ENCODE measurements around the gene ENKD1.

ENKD1 gene

DNA sequence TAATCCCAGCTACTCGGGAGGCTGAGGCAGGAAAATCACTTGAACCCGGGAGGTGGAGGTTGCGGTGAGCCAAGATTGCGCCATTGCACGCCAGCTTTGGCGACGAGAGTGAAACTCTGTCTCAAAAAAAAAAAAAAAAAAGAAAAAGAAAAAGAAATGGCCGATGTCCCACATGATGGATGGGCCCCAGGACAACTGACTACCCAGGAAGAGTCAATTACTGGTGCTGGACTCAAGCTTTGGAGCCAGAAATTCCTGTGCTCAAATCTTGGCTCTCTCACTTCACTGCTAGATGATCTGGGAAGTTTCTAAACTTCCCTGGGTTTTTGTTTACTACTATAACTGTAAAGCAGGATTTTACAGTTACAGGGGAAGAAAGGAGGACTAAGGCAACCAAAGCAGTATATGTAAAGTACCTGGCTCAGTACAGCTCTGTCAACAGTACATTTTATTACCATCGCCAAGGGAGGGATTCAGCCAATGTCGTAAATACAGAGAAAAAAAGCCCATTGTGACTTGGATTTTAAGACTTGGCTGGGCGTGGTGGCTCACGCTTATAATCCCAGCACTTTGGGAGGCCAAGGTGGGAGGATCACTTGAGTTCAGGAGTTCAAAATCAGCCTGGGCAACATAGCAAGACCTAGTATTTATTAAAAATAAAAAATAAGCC is 11.9 kb upstream of the ENKD1 start:
- DNase-seq (ENCODE audit: low spot score) = no peak

DNA sequence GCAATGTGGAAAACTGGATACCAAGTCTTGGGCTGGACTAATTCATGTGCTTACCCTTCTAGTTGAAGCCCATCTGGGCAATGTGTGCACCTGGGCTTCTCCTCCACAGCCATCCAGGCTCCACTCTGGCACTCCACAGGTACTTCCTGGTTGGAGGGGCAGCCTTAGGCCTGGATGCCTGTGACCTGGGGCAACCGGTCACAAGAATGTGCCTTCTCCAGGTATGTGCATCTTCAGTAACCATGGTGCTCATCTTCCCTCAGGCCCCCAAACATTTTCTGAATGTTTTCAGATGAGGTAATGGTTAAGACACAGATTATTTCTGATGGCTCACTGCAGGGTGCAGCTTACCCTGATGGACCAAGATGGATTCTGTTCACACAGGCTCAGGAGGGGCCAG is 11.2 kb upstream of the ENKD1 start:
- DNase-seq (ENCODE audit: low spot score) = no peak

DNA sequence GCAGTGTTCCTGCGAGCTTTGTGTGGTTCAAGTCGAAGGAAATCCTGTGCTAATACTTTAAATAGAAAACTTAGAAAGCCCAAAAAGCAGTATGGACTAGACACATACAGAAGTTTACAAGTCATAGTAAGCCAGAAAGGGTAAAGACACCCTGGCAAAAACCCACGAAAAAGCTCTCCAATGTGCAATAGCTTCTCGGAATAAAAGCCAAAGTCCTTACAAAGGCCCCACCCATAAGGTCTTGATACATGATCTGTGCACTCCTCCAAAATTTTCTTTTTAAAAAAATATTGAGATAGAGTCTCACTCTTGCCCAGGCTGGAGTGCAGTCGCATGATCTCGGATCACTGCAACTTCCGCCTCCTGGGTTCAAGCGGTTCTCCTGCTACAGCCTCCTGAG is 10.4 kb upstream of the ENKD1 start:
- no peak for DNase-seq (ENCODE audit: low spot score)

DNA sequence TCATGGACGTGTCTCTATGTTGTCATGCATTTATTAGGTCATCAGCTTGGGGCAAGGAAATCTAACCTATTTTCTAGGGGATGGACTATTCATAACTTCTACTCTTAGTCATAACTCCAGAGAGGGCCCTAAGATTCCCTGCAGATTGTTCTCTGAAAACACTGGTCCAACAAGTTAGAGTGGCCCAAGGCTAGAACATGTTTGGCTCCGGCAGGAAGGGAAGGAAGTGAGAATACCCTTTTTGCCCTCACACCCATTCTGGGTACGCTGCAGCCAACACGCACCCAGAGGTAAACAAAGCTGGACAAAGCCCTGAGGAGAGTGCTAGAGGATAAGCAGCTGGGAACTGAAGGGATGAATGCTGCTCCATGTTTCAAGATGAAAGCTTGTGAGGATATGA is 10.0 kb upstream of the ENKD1 start:
- DNase-seq (ENCODE audit: low spot score) = no peak

DNA sequence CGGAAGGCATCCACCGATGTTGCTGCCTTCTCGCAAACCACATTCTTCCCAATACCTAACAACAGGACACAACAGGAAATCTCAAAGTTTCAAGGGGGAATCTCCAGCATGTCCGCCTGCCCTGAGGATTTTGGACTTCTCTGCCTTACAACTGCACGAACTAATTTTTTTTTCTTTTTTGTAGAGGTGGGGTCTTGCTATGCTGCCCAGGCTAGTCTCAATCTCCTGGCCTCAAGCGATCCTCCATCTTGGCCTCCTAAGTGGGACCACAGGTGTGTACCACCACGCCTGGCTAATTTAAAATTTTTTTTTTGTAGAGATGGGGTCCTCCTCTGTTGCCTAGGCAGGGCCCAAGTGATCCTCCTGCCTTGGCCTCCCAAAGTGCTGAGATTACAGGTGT is 9.4 kb upstream of the ENKD1 start:
- no peak for DNase-seq (ENCODE audit: low spot score)

DNA sequence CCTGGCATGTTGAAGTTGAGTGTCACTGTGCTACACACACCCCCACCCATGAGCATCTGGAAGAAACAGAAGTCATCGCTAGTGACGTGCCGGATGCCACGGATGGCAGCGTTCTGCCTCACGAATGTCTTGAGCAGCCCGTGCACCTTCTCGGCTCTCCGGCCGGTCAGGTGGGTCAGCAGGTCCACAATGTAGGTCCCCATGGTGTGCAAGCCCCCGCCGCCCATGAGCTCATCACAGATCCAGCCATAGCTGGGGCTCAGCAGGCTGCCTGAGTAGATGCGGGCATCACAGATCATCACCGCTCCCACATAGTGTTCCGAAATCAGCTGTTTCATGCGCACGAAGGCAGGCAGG is 9.0 kb upstream of the ENKD1 start:
- DNase-seq (ENCODE audit: low spot score) = no peak

DNA sequence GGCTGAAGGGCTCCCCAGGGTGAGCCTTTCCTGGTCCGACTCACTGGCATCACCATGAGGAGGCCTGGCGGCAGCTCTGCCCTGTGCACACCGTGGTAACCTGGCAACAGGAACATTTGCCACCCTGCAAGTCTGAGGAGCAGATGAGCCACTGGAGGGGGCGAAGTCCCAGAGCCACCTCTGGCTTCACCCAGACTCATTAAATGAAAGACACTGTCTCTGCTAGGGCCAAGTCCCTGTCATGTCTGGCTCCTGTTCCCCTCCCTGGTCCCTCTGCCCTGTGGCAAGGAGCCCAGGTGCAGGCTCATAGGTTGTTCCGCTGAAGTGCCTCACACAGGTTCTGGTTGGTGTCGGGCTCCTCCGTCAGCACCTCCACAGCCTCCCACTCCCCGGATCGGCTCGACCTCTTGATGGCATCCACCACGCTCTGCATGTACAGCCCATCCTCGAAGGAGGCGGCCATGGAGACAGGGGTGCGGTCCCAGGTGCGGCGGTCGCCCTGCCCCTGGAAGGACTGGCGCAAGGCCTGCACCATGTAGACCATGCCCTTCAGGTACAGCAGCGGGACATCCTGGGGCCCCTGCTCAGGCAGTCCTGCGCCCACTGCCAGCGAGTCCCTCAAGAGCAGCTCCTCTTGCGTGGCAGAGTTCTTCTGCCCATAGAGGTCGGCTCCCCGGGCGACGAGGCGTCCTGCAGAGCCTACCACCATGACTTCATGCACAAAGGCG is 8.5 kb upstream of the ENKD1 start:
- DNase-seq (ENCODE audit: low spot score) = no peak

DNA sequence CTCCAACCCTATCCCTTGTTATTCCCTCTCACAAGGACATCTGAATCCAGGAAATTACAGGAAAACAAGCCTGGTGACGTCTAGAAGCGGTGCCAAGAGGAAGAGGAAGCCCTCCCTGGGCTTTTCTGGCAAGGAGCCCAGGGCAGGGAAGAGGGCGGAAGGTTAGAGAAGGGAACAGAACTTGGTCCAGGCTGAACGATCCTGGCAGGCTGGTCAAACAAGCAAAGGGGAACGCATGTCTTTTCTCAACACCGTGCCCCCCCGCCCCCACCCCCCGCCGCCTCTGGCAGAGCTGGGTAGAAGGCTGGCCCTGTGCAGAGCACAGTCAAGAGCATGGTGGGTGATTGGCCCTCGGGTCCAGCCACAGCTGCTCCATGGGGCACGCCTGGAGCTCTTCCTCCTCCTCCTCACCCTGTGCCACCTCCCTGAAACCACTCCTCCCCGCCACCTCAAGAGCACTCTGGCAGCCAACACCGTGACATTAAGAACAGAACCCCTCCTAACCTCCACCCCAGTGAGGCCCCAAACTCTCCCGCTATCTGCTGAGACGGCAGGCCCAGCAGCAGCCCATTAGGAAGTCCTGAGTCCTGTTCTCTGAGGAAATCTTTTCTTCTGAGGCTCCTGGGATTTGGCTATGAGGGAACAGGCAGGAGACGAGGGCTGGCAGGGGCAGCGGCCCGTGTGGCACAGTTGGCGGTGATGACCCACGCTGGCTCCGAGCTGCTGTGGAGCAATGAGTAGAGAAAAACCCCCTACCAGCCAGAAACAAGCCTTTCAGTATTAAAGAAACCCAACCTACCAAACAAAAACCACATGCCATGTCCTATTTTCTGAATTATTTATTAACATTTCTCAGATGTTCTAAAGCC is 7.4 kb upstream of the ENKD1 start:
- DNase-seq (ENCODE audit: low spot score) = peak; percentile 8

DNA sequence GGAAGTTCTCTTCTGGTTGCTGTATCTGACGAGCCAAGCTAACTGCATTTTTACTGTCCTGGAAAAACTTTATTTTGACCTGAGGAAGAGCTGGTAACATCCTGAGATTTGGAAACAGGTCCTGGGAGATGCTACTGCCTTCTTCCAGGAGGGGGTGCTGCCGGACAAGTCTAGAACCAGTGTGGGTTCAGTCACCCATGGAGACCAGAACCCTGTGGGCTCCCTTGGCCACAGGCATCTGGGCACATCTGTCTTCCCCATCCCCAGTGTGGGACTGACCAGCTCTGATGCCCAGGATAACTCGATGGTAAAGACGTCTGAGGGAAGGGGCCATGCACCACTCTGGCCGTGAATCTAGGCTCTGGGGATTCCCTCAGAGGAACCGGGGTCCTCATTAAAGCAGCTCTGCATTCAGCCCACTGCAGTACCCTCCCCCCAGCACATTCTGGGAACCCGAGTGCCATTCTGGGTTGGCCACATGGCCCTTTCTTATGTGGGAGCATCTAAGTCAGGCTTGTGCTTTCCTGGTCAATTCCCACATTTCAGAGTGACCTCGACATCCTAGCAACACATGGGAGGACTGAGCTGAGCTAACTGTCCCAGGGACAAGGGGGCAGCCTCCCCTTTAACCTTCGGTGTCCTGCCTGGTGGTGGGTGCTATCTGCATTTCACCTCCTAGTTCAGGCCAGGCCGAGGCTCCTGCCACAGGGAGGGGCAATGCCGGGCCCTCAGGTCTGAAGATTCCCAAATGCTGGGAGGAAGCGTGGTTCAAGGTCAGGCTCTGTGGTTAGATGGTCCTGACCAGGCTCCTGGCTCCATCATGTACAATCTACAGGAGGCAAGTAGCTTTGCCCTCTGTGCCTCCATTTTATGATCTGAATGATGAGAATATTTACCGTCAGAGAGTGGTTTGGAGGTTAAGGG is 6.5 kb upstream of the ENKD1 start:
- peak; percentile 90 for DNase-seq (ENCODE audit: low spot score)

DNA sequence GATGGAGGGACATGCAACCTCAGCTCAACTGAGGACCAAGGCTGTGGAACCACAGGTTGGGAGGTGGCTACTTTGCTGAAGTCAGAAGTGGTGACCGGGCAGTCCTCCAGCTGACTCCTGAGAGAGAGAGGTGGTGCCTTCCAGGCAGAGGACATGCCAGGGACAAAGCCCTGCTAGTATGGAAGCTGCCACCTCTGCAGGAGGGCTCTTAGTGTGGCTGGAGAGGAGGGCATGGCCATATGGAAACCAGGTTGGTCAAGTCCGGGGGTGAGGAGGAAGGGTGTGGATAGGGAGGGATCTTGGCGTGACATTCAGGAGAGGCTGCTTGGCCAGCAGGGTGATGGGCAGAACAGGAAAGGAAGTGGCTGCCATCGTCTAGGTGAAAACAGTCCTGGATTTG is 5.8 kb upstream of the ENKD1 start:
- no peak for DNase-seq (ENCODE audit: low spot score)

DNA sequence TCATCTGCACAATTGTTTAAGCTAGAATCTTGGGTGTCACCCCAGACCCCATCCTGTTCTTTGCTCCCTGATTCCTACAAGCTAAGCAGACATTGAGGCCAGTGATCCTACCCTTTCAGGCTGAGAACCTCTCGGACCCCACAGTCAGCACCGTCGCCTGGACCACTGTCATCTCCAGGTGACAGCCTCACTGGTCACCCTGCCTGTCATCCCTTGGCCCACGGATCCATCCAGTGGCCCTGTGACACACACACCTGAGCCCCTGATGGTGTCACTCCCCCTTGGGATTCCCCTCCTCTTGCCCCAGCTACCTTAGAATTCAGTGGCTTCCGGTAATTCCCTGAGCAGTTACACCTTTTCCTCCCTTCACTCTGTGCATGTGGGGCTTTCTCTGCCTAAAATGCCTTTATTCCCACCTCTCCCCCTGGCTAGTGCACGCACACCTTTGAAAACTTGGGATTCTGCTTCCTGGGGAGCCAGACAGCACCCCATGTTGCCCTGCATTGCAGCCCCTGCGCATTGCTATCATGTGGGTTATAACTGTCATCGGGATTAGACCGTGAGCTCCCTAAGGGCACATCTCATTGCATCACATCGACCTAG is 3.0 kb upstream of the ENKD1 start:
- DNase-seq (ENCODE audit: low spot score) = no peak

DNA sequence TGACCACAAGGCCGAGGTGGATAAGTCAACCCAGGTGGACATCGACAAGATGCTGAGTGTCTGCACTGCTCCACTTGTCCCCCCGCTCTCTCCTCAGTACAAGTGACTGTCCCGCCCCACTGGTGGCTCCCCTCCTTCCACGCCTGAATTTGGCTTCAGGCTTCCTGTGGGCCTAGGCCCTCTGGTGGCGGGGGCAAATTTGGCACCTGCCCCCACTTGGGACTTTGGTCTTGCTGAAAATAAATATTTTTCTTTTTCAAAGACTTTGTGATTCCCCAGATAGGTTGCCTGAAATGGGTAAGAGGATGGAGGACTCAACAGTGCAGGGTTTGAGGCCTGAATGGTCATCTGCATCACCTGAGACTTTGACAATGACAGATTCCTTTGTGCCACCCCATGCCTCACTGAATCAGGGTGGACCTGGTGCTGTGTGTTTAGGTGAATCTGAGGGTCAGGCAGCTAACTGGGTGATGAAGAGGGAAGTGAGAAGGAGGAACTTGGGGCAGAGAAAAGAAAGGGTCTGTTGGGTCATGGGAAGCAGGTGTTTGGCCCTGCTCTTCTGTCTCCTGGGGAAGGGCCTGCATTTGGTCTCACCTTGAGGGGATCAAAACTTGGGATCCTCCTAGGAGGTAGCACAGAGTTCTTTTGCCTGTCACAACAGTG is 2.1 kb upstream of the ENKD1 start:
- DNase-seq (ENCODE audit: low spot score) = no peak

DNA sequence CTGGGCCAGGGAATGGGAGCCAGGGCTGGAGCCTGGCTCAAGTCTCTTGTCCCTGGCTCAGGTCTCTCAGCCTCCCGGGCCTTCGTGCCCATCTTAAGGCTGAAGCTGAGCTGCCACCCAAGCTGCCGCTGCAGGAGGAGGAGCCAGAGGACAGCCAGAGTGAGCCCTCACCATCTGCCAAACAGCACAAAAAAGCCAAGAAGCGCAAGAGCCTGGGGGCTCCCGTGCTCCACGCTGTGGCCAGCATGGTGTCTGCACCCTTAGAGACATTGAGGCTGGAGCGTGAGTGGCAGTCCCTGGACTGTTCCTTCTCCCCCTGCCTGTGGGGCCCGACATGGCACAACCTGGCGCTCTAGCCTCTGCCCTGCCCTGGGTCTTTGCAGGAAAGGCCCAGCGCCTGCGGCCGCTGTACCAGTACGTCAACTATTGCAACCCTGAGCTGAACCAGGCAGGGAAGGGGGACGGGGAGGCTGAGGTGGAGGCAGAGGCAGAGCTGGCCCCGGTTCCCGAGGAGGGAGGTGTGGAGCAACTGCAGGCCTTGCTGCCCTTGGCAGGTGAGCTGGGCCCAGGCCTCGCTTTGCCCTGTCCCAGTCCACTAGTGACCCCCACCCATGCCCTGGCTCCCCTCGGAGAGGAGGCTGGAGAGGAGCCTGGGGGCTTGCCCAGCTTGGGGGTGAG is 1.4 kb upstream of the ENKD1 start:
- DNase-seq (ENCODE audit: low spot score) = peak; percentile 99

DNA sequence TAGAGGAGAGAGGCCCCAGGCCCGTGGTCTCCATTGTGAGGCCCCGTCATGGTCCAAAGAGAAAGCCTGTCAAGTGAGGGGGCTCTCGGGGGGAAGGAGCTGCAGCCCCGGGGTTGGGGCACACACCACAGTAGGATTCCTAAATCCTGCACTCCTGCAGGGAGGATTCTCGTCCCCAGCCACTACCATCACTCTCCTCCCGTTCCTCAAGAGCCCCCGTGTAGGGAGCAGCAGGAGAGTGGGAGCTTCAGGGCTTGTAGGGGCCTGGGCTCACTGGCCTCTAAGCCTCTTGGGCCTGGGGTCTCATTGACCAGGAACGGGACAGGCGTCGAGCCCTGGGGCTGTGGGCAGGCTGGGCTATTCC is 885 bp upstream of the ENKD1 start:
- no peak for DNase-seq (ENCODE audit: low spot score)

DNA sequence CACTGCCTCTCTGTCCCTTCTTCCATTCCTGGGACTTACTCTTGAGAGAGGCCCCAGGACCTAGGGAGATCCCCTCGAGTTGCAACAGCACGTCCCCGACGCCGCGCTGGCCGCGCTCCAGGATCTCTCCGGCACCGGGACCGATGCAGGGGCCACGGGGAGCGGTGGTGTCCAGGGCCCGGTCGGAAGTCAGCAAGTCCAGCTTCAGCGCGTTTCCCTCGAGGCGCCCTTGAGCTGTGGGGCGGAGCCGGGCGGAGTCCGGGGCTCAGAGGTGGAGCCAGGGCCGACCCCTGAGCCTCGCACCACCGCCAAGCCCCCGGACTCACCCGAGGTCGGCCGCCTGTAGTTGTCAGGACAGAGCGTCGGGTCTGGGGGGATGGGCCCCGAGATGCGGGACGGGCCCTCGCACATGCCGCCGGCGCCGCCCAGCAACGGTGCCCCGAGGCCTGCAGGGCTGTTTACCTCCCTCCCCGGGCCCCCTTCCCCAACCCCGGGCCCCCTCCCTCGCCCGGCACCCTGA is 458 bp downstream of the ENKD1 start:
- no peak for DNase-seq (ENCODE audit: low spot score)

DNA sequence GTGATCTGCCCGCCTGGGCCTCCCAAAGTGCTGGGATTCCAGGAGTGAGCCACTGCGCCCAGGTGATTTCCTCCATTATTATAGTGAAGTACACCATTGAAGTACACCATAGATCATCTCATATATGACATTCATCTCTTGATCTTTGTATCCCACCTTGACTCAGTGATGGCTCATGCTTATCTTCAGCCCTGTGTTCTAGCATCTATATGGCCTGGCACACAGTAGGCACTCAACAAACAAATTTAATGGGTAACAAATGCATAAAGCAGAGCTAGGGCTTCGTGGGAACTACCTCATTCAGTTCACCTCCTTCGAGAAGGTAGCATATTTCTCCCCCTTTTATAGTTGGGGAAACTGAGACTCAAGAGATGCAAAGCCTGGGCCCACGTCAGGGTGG is 952 bp downstream of the ENKD1 start:
- DNase-seq (ENCODE audit: low spot score) = no peak

DNA sequence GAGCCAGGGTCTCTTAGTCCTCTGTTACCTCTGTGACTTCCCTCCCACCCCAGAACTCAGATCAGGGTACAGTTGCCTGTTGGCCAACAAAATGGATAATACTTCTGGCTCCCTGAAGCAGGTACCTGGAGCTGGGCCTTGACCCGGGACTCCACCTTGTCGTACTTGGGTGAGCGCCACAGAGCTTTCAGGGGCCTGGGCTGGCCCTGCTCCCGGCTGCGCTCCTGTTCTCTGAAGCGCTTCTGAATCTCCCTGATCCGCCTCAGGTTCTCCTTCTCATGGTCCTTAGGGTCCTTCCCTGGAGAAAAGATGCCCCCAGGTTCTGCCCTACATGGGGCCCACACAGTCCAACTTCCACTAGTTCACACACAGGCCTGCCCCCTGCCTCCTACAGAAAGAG is 1.7 kb downstream of the ENKD1 start:
- no peak for DNase-seq (ENCODE audit: low spot score)

DNA sequence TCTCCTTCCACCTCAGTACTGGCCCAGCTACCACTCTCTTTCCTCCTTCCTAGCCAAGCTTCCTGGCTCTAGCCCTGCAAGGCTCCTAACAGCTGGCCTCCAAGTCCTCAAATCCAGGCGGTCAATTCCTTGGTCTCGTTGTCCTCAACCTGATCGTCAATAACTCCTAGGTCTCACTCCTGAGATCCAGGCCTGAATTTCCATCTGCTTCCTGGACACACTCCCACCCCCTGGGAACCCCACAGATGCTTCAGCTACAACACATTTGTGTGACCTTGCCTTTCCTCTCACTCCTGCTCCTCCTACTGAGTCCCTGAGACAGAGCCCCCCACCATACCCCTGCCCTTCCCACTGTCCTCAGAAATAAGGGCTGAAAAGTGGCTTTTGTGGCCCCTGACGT is 2.3 kb downstream of the ENKD1 start:
- DNase-seq (ENCODE audit: low spot score) = no peak

DNA sequence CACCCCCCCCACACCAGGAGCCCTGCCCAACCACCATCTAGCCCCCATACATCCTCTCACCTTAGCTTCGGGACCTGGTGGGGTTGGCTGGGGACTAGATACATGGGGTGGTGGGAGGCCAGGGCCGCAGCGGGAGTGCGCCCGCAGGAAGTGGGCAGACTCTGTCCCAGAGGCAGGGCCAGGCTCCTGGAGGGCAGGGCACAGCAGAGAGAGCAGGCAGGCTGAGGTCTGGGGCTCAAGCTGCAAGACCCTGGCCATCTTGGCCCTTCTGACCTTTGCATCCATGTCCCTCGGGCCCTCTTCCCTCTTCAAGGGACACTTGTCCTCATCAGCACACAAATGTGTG is 2.7 kb downstream of the ENKD1 start:
- DNase-seq (ENCODE audit: low spot score) = no peak

DNA sequence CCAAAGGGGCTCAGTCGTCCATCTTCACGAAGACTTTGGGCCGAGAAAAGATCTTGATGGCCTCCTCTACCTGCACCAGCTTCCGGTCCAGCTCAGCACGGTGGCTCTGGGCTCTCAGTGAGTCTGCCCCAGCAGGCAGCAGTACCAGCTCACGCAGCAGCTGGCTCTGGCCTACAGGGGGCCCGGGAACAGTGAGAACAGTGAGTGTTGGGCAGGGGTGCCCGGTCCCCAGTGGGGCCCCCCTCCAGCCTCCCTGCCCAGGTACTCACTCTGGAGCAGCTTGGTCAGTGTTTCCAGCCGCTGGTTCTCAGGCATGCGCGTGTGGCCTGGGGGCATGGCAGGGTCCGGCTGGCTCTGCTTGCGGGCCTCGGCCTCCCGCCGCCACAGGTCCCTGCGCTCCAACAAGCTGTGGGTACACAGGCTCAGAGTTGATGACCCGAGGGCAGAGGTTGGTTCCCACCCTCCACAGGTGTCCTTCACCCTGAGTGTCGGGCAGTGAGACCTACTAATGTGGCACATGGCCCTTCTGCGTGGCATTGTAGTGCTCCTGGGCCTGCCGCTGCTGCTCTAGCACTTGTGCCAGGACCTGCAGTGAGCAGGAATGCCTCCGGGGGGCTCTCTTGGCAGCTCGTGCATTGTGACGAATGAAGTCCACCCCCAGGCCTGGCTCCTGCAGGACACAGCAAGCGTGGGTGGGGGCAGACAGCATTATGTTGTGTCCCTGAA is 3.2 kb downstream of the ENKD1 start:
- DNase-seq (ENCODE audit: low spot score) = no peak

Data from hepatic stellate cell (primary cell).